GM19025 (cell line): Measurements from ENCODE around the gene LRRN4CL.
"Not testable (repeated sequence)": the region's sequence is repeated elsewhere in the genome, so short reads cannot be mapped to it uniquely, and the experiment has no call there.

Source experiments
- ATAC-seq: cut with Tn5 transposase; IDR thresholded peaks from one replicate; pipeline ENCODE4 v1.9.1; 2021; ENCODE audit warnings: mild to moderate bottlenecking, low read depth, moderate library complexity; ENCODE audit not compliant: unreplicated experiment

LRRN4CL gene

GRCh38 chr11:62710001-62710345 is 20.6 kb upstream of the LRRN4CL start:
- no peak for ATAC-seq

- ATAC-seq: peak; percentile 66
These were observed 20.1 kb upstream of the LRRN4CL start for GRCh38 chr11:62709247-62710000.

- ATAC-seq: no peak
These were observed 19.5 kb upstream of the LRRN4CL start for GRCh38 chr11:62708793-62709192.

- no peak for ATAC-seq
These were observed 19.1 kb upstream of the LRRN4CL start for GRCh38 chr11:62708392-62708791.

GRCh38 chr11:62707277-62707861 is 18.0 kb upstream of the LRRN4CL start, which contains the start of the genes BSCL2 and GNG3:
Gene BSCL2, minus strand, starts transcription at chr11:62707424. Its CDS starts 229 bp downstream, at chr11:62707195.
Gene GNG3, plus strand, starts transcription at chr11:62707676. Its CDS starts 620 bp downstream, at chr11:62708296.
- ATAC-seq: no peak

- ATAC-seq: no peak
These were observed 17.5 kb upstream of the LRRN4CL start for GRCh38 chr11:62706850-62707247.

GRCh38 chr11:62705880-62706849 is 16.8 kb upstream of the LRRN4CL start:
- peak; percentile 53 for ATAC-seq

- no peak for ATAC-seq
These were observed 16.1 kb upstream of the LRRN4CL start for GRCh38 chr11:62705413-62705812.

- not testable (repeated sequence) for ATAC-seq
These were observed 14.6 kb upstream of the LRRN4CL start for GRCh38 chr11:62703921-62704320.

- ATAC-seq: no peak
These were observed 12.9 kb upstream of the LRRN4CL start for GRCh38 chr11:62702246-62702645.

GRCh38 chr11:62694455-62695167 is 5.3 kb upstream of the LRRN4CL start:
- ATAC-seq: no peak

- ATAC-seq: not testable (repeated sequence)
These were observed 4.3 kb upstream of the LRRN4CL start for GRCh38 chr11:62693624-62694023.

- ATAC-seq: no peak
These were observed 839 bp downstream of the LRRN4CL start for GRCh38 chr11:62688491-62688890.

- ATAC-seq: no peak
These were observed 1.6 kb downstream of the LRRN4CL start for GRCh38 chr11:62687508-62688396.

- no peak for ATAC-seq
These were observed 6.8 kb downstream of the LRRN4CL start for GRCh38 chr11:62682518-62682917.

- ATAC-seq: no peak
These were observed 8.5 kb downstream of the LRRN4CL start for GRCh38 chr11:62680825-62681240.

GRCh38 chr11:62678770-62679696 is 10.3 kb downstream of the LRRN4CL start, which contains the start of gene UBXN1:
Gene UBXN1, minus strand, starts transcription at chr11:62679073. Its CDS starts 150 bp downstream, at chr11:62678923.
- peak; percentile 67 for ATAC-seq

- ATAC-seq: no peak
These were observed 10.9 kb downstream of the LRRN4CL start for GRCh38 chr11:62678433-62678769.
